Activated T-cell treated with anti-CD3 and anti-CD28 coated beads, Interleukin-2, amount 50 U/mL, for 4 hours (primary cell): Measurements from ENCODE around the gene ATP6V1C2. TPM values are rescaled to one million over a fixed set of nuclear protein-coding genes. Genes with fewer than 3 reads are reported as not detected.

Source experiments
- ATAC-seq, 2 donors: fragments of 200-7000 bp; cut with Tn5 transposase; one replicate each; pipeline ENCODE4 v1.10.0; 2021
- DNase-seq: peaks from one replicate; pipeline ENCODE4 v3.0.0-alpha.2; 2020
- H3K27me3 Mint-ChIP-seq: one replicate; pipeline ENCODE4 v1.8.0; 2021; ENCODE audit warnings: low read depth, mixed read lengths
- H3K36me3 Mint-ChIP-seq: one replicate; pipeline ENCODE4 v1.8.0; 2022; ENCODE audit warnings: mixed read lengths; ENCODE audit not compliant: insufficient read depth
- H3K4me1 Mint-ChIP-seq: one replicate; pipeline ENCODE4 v1.8.0; 2021; ENCODE audit warnings: low read depth, mixed read lengths
- H3K4me3 Mint-ChIP-seq: one replicate; pipeline ENCODE4 v1.8.0; 2021; ENCODE audit warnings: mild to moderate bottlenecking, moderate library complexity, mixed read lengths
- H3K9me3 Mint-ChIP-seq: one replicate; pipeline ENCODE4 v1.8.0; 2021; ENCODE audit warnings: mixed read lengths
- total RNA-seq, 3 donors: library from RNA; stranded (reverse); gene quantifications; one replicate each; pipeline ENCODE4 v1.2.1, GENCODE V29; 2021

ATP6V1C2 gene
- total RNA-seq, 3 donors from 2014 or later, result 0.14 TPM; not detected in 2

GRCh38 chr2:10709290-10709939 is 12.0 kb upstream of the ATP6V1C2 start:
- no peak for DNase-seq

GRCh38 chr2:10712185-10712809 is 9.1 kb upstream of the ATP6V1C2 start:
- Mint-ChIP-seq H3K9me3 (no peaks in the 10 kb centered on the region), H3K27me3 (peaks cover 32% of the 10 kb centered on the region), H3K36me3 (no peaks in the 10 kb centered on the region), H3K4me1 (peaks cover 6% of the 10 kb centered on the region), H3K4me3 (no peak overlapping the region)
- ATAC-seq, result peak; percentile 57 to 62
- no peak for DNase-seq

More at GRCh38 chr2:10709290-10709939, 12.0 kb upstream of the ATP6V1C2 start:
- no peaks in the 10 kb centered on the region for H3K36me3 Mint-ChIP-seq
- peaks cover 6% of the 10 kb centered on the region for H3K4me1 Mint-ChIP-seq
- ATAC-seq, result no peak
- H3K9me3 Mint-ChIP-seq, result no peaks in the 10 kb centered on the region
- H3K27me3 Mint-ChIP-seq, result peaks cover 27% of the 10 kb centered on the region
- H3K4me3 Mint-ChIP-seq, result no peak overlapping the region

GRCh38 chr2:10716581-10716980 is 4.8 kb upstream of the ATP6V1C2 start:
- no peaks in the 10 kb centered on the region for H3K9me3 Mint-ChIP-seq
- peaks cover 10% of the 10 kb centered on the region for H3K4me1 Mint-ChIP-seq
- H3K27me3 Mint-ChIP-seq, result peaks cover 22% of the 10 kb centered on the region
- H3K36me3 Mint-ChIP-seq, result no peaks in the 10 kb centered on the region
- H3K4me3 Mint-ChIP-seq, result no peak overlapping the region
- DNase-seq (no peak), ATAC-seq (no peak)

- Mint-ChIP-seq H3K9me3 (no peaks in the 10 kb centered on the region), H3K36me3 (no peaks in the 10 kb centered on the region), H3K4me3 (no peak overlapping the region), H3K4me1 (peaks cover 11% of the 10 kb centered on the region), H3K27me3 (peaks cover 32% of the 10 kb centered on the region)
- no peak for DNase-seq
- no peak for ATAC-seq
Observed at GRCh38 chr2:10717628-10718027, 3.8 kb upstream of the ATP6V1C2 start.

GRCh38 chr2:10720306-10720705 is 1.1 kb upstream of the ATP6V1C2 start:
- Mint-ChIP-seq H3K4me3 (peak overlapping the region; percentile 58), H3K9me3 (no peaks in the 10 kb centered on the region)

GRCh38 chr2:10720947-10721395 is 459 bp upstream of the ATP6V1C2 start:
- DNase-seq, result no peak
- H3K36me3 Mint-ChIP-seq, result no peaks in the 10 kb centered on the region
- H3K4me1 Mint-ChIP-seq, result peaks cover 11% of the 10 kb centered on the region
- ATAC-seq, result peak; percentile 11 to 34
- H3K4me3 Mint-ChIP-seq, result peak overlapping the region; percentile 58
- no peaks in the 10 kb centered on the region for H3K9me3 Mint-ChIP-seq
- H3K27me3 Mint-ChIP-seq, result peaks cover 44% of the 10 kb centered on the region

More at GRCh38 chr2:10720306-10720705, 1.1 kb upstream of the ATP6V1C2 start:
- H3K4me1 Mint-ChIP-seq, result peaks cover 11% of the 10 kb centered on the region
- no peak for DNase-seq
- peaks cover 44% of the 10 kb centered on the region for H3K27me3 Mint-ChIP-seq
- no peak for ATAC-seq
- H3K36me3 Mint-ChIP-seq, result no peaks in the 10 kb centered on the region

- Mint-ChIP-seq H3K4me3 (peak overlapping the region; percentile 53), H3K4me1 (peaks cover 11% of the 10 kb centered on the region), H3K9me3 (no peaks in the 10 kb centered on the region), H3K27me3 (peaks cover 48% of the 10 kb centered on the region), H3K36me3 (no peaks in the 10 kb centered on the region)
- ATAC-seq (no peak), DNase-seq (no peak)
Observed at GRCh38 chr2:10722252-10722825, 909 bp downstream of the ATP6V1C2 start.

GRCh38 chr2:10732924-10733565 is 11.6 kb downstream of the ATP6V1C2 start:
- Mint-ChIP-seq H3K9me3 (no peaks in the 10 kb centered on the region), H3K36me3 (no peaks in the 10 kb centered on the region), H3K4me1 (no peaks in the 10 kb centered on the region), H3K27me3 (no peaks in the 10 kb centered on the region), H3K4me3 (no peak overlapping the region)
- ATAC-seq, result no peak
- DNase-seq, result no peak

GRCh38 chr2:10733566-10733925 is 12.1 kb downstream of the ATP6V1C2 start:
- Mint-ChIP-seq H3K9me3 (no peaks in the 10 kb centered on the region), H3K4me1 (no peaks in the 10 kb centered on the region), H3K36me3 (no peaks in the 10 kb centered on the region), H3K4me3 (no peak overlapping the region), H3K27me3 (no peaks in the 10 kb centered on the region)
- no peak for DNase-seq
- no peak for ATAC-seq

GRCh38 chr2:10733980-10734379 is 12.6 kb downstream of the ATP6V1C2 start:
- Mint-ChIP-seq H3K4me1 (no peaks in the 10 kb centered on the region), H3K36me3 (no peaks in the 10 kb centered on the region), H3K9me3 (no peaks in the 10 kb centered on the region), H3K4me3 (no peak overlapping the region), H3K27me3 (no peaks in the 10 kb centered on the region)
- no peak for DNase-seq
- ATAC-seq, result no peak

- H3K36me3 Mint-ChIP-seq, result no peaks in the 10 kb centered on the region
- no peaks in the 10 kb centered on the region for H3K27me3 Mint-ChIP-seq
- ATAC-seq (no peak), DNase-seq (no peak)
- H3K4me1 Mint-ChIP-seq, result no peaks in the 10 kb centered on the region
- H3K4me3 Mint-ChIP-seq, result no peak overlapping the region
- H3K9me3 Mint-ChIP-seq, result no peaks in the 10 kb centered on the region
Observed at GRCh38 chr2:10738192-10738591, 16.8 kb downstream of the ATP6V1C2 start.

GRCh38 chr2:10740226-10740625 is 18.8 kb downstream of the ATP6V1C2 start:
- Mint-ChIP-seq H3K9me3 (no peaks in the 10 kb centered on the region), H3K4me3 (no peak overlapping the region), H3K36me3 (no peaks in the 10 kb centered on the region), H3K4me1 (peaks cover 2% of the 10 kb centered on the region), H3K27me3 (no peaks in the 10 kb centered on the region)
- DNase-seq (no peak), ATAC-seq (no peak)

GRCh38 chr2:10741139-10741538 is 19.7 kb downstream of the ATP6V1C2 start:
- Mint-ChIP-seq H3K27me3 (peaks cover 2% of the 10 kb centered on the region), H3K4me3 (no peak overlapping the region), H3K4me1 (peaks cover 9% of the 10 kb centered on the region), H3K36me3 (no peaks in the 10 kb centered on the region), H3K9me3 (no peaks in the 10 kb centered on the region)
- ATAC-seq, result no peak
- no peak for DNase-seq

GRCh38 chr2:10742666-10743065 is 21.2 kb downstream of the ATP6V1C2 start:
- Mint-ChIP-seq H3K27me3 (peaks cover 2% of the 10 kb centered on the region), H3K4me1 (peaks cover 9% of the 10 kb centered on the region), H3K36me3 (no peaks in the 10 kb centered on the region), H3K4me3 (no peak overlapping the region), H3K9me3 (no peaks in the 10 kb centered on the region)
- DNase-seq, result no peak
- no peak for ATAC-seq
